A673 (cell line): ENCODE results near the gene NRG4. TPM values are rescaled to one million over a fixed set of nuclear protein-coding genes. Genes with fewer than 3 reads are reported as not detected.
A peak's percentile ranks its signal among the peaks of the same experiment; 100 is the strongest.

Experiments
- BruUV-seq: library from RNA; stranded (reverse); fragments of 400-500 nt; replicated peaks from 2 replicates; lab custom pipeline; 2021; lab: Mats Ljungman, UMichigan
- CTCF ChIA-PET: fragments of 300-600 bp; sonication (Branson Sonifier 250); formaldehyde crosslinking; loops from one replicate; lab custom pipeline; 2022; ENCODE audit warnings: antibody characterized with exemption; lab: Charles Lee
- POLR2A ChIA-PET: fragments of 300-600 bp; sonication (Branson Sonifier 250); formaldehyde crosslinking; loops from one replicate; lab custom pipeline; 2022; ENCODE audit warnings: antibody characterized with exemption; ENCODE audit not compliant: low non-redundant PET; lab: Charles Lee
- DNase-seq: peaks from one replicate; pipeline ENCODE4 v3.0.0-alpha.2; 2015; ENCODE audit warnings: low spot score
- H3K27ac ChIP-seq: fragments of 200-600 bp; sonication (generic); 2 replicates; pipeline ENCODE4 v1.5.1; 2016; ENCODE audit warnings: mixed run types, low read depth, mild to moderate bottlenecking, mixed read lengths, antibody characterized with exemption, low read length; ENCODE audit not compliant: poor library complexity, severe bottlenecking
- H3K27me3 ChIP-seq: fragments of 200-600 bp; sonication (generic); replicated peaks from 2 replicates; pipeline ENCODE4 v1.6.1; 2017; ENCODE audit warnings: mixed run types, low read depth, mild to moderate bottlenecking, mixed read lengths, antibody characterized with exemption, low read length; ENCODE audit not compliant: insufficient read depth, poor library complexity
- H3K36me3 ChIP-seq: fragments of 200-600 bp; sonication (generic); 2 replicates; pipeline ENCODE4 v1.6.1; 2016; ENCODE audit warnings: mixed run types, mild to moderate bottlenecking, mixed read lengths, antibody characterized with exemption, low read length; ENCODE audit not compliant: insufficient read depth, poor library complexity, severe bottlenecking
- H3K4me1 ChIP-seq: fragments of 200-600 bp; sonication (generic); 2 replicates; pipeline ENCODE4 v1.6.1; 2017; ENCODE audit warnings: mixed run types, mild to moderate bottlenecking, mixed read lengths, antibody characterized with exemption, low read length; ENCODE audit not compliant: insufficient read depth, poor library complexity, severe bottlenecking
- H3K4me3 ChIP-seq: fragments of 200-600 bp; sonication (generic); 2 replicates; pipeline ENCODE4 v1.5.1; 2016; ENCODE audit warnings: low read depth, mixed run types, mild to moderate bottlenecking, mixed read lengths, low read length; ENCODE audit not compliant: poor library complexity, severe bottlenecking
- H3K9me3 ChIP-seq: fragments of 200-600 bp; sonication (generic); 2 replicates; pipeline ENCODE4 v1.6.1; 2016; ENCODE audit warnings: mixed run types, low read depth, mild to moderate bottlenecking, mixed read lengths, antibody characterized with exemption, low read length; ENCODE audit not compliant: poor library complexity, severe bottlenecking
- CTCF ChIP-seq: fragments of 300-800, 200-600 bp; sonication (generic); conservative IDR thresholded peaks from 2 replicates; pipeline ENCODE4 v1.5.1; 2017; ENCODE audit warnings: low read depth, mild to moderate bottlenecking, antibody characterized with exemption, low read length, moderate library complexity, mixed read lengths
- EZH2 ChIP-seq: fragments of 200-600 bp; sonication (generic); IDR thresholded peaks from 2 replicates; pipeline ENCODE4 v1.6.1; 2017; ENCODE audit warnings: borderline replicate concordance, low read depth, mild to moderate bottlenecking, mixed read lengths, antibody characterized with exemption, low read length; ENCODE audit not compliant: poor library complexity, severe bottlenecking
- intact Hi-C: fragments of 100-400 bp; cut with micrococcal nuclease; formaldehyde crosslinking; loops from one replicate; pipeline ENCODE4 v1.10.0; 2022; ENCODE audit not compliant: unreplicated experiment
- total RNA-seq: library from RNA; stranded (reverse); gene quantifications from 2 replicates; pipeline ENCODE4 v1.2.3, GENCODE V29; 2021

NRG4 gene
- total RNA-seq, 1 experiment from 2014 or later, result not detected

- H3K36me3 ChIP-seq, result no peaks in the 10 kb centered on the region
- CTCF ChIA-PET, result interaction anchor here (0.6 to 2.5 kb wide), 2 partner anchors 24 to 79 kb away, joined by 3 to 37 read pairs; no protein-coding TSS in a partner anchor
- peaks cover 6% of the 10 kb centered on the region for H3K4me1 ChIP-seq
- BruUV-seq, result no TSS peak
- H3K9me3 ChIP-seq, result no peaks in the 10 kb centered on the region
- DNase-seq, result no peak
- TF ChIP-seq EZH2 (no peak), CTCF (no peak)
- POLR2A ChIA-PET, result interaction anchor here (0.6 kb wide), 1 partner anchor 83 kb away, joined by 3 read pairs; no protein-coding TSS in a partner anchor
- peaks cover 59% of the 10 kb centered on the region for H3K27me3 ChIP-seq
- no peak overlapping the region for H3K27ac ChIP-seq
- H3K4me3 ChIP-seq, result peak overlapping the region; percentile 56
- intact Hi-C loops, result no loop called here
Observed at GRCh38 chr15:76060118-76060989, 48.1 kb upstream of the NRG4 start.

DNA sequence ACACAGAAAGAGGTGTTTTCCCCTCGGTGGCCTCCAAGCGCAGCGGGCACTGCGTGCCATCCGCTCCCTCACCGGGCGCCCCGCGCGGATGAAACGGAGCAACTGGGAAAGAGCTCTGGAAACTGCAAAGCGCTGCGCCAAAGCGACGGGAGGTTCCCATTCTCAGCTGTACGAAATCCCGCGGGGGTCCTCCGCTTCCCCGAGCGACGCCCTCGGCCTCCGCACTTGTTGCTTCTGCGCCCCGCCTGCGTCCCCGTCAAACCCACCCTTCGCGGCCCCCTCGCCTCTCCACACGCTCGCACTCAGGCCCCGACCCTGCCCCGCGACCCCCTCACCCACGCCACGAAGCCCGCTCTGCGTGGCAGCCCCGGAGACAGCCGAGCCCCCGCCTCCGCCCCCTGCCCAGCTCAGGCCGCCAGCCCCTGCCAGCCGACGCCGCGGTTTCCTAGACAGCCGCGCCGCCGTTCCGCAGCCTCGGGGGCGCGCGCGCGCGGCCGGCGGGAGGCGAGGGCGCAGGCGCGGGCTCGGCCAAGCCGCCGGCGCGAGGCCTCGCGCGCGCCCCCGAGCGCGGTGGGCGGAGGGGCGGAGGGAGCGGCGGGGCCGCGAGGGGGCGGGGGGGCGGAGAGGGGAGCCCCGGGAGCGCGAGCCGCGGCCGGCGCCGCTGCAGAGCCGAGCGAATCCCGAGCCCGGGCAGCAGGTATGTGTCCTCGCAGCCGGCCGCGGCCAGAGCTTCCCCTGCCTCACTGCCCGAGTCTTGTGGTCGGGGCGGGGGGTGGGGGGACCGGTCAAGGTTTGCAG lies 47.3 kb upstream of the NRG4 start, which contains the start of gene TMEM266:
TSS of gene TMEM266 (plus strand) at position 666 of the 798 bp plus-strand sequence. CDS start 74,279 bp downstream, outside the sequence.
- intact Hi-C loops, result loop anchor here (1.0 kb wide), 1 partner anchor 80 kb away; no protein-coding TSS in a partner anchor

More for the DNA sequence above, 47.3 kb upstream of the NRG4 start, which contains the start of gene TMEM266:
- Histone ChIP-seq H3K4me1 (peaks cover 6% of the 10 kb centered on the region), H3K36me3 (no peaks in the 10 kb centered on the region), H3K27me3 (peaks cover 55% of the 10 kb centered on the region), H3K9me3 (no peaks in the 10 kb centered on the region), H3K4me3 (peak within 1 kb of the TSS; percentile 56), H3K27ac (no peak within 1 kb of the TSS)
- ChIA-PET CTCF (interaction anchor here (0.6 to 2.5 kb wide), 2 partner anchors 80 to 546 kb away, joined by 5 to 37 read pairs; no protein-coding TSS in a partner anchor), POLR2A (no interaction called here)
- DNase-seq, result peak; percentile 74
- TF ChIP-seq EZH2, result no peak
- no peak for TF ChIP-seq CTCF
- BruUV-seq, result no TSS peak
